Heart right ventricle (tissue), 16 donors: ENCODE results near the gene GNAT3. TPM values are rescaled to one million over a fixed set of nuclear protein-coding genes. Genes with fewer than 3 reads are reported as not detected.
A peak's percentile ranks its signal among the peaks of the same experiment; 100 is the strongest.

Source experiments
- ATAC-seq, 8 donors: fragments of 200-7000 bp; cut with Tn5 transposase; one replicate each; pipeline ENCODE4 v1.9.1; 2020; ENCODE audit warnings: mild to moderate bottlenecking in 8 of 8, moderate library complexity in 8 of 8, moderate number of reproducible peaks in 1 of 8
- DNase-seq, 2 donors: peaks; one replicate each; pipeline ENCODE4 v3.0.0-alpha.2; 2020
- H3K27ac ChIP-seq, 10 donors: fragments of 200-600 bp; sonication (generic) in 2 of 10; one replicate each; pipeline versions ENCODE4 v1.5.0 to v1.8.0; 2020 to 2022; ENCODE audit warnings: mild to moderate bottlenecking in 3 of 10
- H3K27me3 ChIP-seq, 7 donors: fragments of 200-600 bp; one replicate each; pipeline ENCODE4 v1.8.0; 2021 to 2022; ENCODE audit warnings: mild to moderate bottlenecking in 2 of 7
- H3K36me3 ChIP-seq, 9 donors: fragments of 200-600 bp; sonication (generic) in 1 of 9; one replicate each; pipeline versions ENCODE4 v1.5.0 to v1.8.0; 2020 to 2022; ENCODE audit warnings: mild to moderate bottlenecking in 2 of 9
- H3K4me1 ChIP-seq, 9 donors: fragments of 200-600 bp; sonication (generic) in 1 of 9; one replicate each; pipeline versions ENCODE4 v1.5.0 to v1.8.0; 2020 to 2022; ENCODE audit warnings: mild to moderate bottlenecking in 4 of 9
- H3K4me3 ChIP-seq, 10 donors: fragments of 200-600 bp; sonication (generic) in 2 of 10; one replicate each; pipeline versions ENCODE4 v1.5.0 to v1.8.0; 2020 to 2022; ENCODE audit warnings: mild to moderate bottlenecking in 7 of 10, moderate library complexity in 2 of 10
- H3K9me3 ChIP-seq, 11 donors: fragments of 200-600 bp in 10 of 11; sonication (generic) in 2 of 11; one replicate each; pipeline versions ENCODE4 v1.5.0 to v1.8.0; 2013 to 2022; ENCODE audit warnings: mild to moderate bottlenecking in 2 of 11, control low read depth in 1 of 11, moderate library complexity in 1 of 11
- WGBS, 2 donors: extraction: QIAGEN DNeasy Blood & Tissue Kit; methylation state at CpG; one replicate each; pipeline ENCODE4 v1.1.7; 2013; ENCODE audit warnings: inconsistent platforms in 1 of 2; 5-methylcytosine and 5-hydroxymethylcytosine counted together
- intact Hi-C, 10 donors: fragments of 100-400 bp; cut with DNase I; formaldehyde crosslinking; loops; one replicate each; pipeline versions ENCODE4 v1.11.1 to v1.14.2; 2022
- long read RNA-seq, 3 donors: library from polyadenylated mRNA; unstranded; transcript quantifications; one replicate each; pipeline ENCODE4 v2.0.0, GENCODE V29; 2020 to 2021
- polyA plus RNA-seq, 2 donors: library from polyadenylated mRNA; stranded (reverse); fragments of 200-250 nt; gene quantifications; one replicate each; pipeline ENCODE4 v1.2.3, GENCODE V29; 2013
- total RNA-seq, 10 donors: library from RNA; stranded (reverse); fragmentation: NEBNext Ultra II Directional in 3 of 10; extraction: Animal tissue kit (Norgen Biotek cat#: 25700) in 3 of 10; gene quantifications; one replicate each; pipeline versions ENCODE4 v1.2.1 to v1.2.4, GENCODE V29; 2021 to 2023
- TF ChIP-seq, protein P1 (sequence below), 9 donors: fragments of 200-600 bp; sonication (generic) in 2 of 9; IDR thresholded peaks; one replicate each; pipeline versions ENCODE4 v1.5.0 to v1.8.0; 2021 to 2022; ENCODE audit warnings: antibody characterized with exemption in 9 of 9, mild to moderate bottlenecking in 5 of 9, moderate library complexity in 1 of 9
- donor health status: Arrhythmogenic right ventricular cardiomyopathy.
- donor health status: ischemic (EF 13 %, LVEDD 7.1; RV severe dilation, severe dysfunction).
- donor health status: healthy with polysubstance abuse.
- donor health status: DM: no; HTN: yes; CAD: no.
- donor health status: DM: no; HTN: no; CAD: no.
- donor health status: ischemic (EF 25% LVEDD 6.9; RV normal size, moderate dysfunction).
- donor health status: ischemic (EF 25% LVEDD 5.7; RV mildly dilated, moderate dysfunction).
- donor health status: healthy.
- donor health status: DM: yes; HTN: yes; CAD: no.
- donor health status: Ischemic cardiomyopathy.
- donor health status: ischemic (EF 35%, LVEDD 5.7; RV mildly dilated, moderate dysfunction).
- donor health status: nonischemic (EF 11% LVEDD 7.7; RV severe dilation, severe dysfunction).
- donor health status: DM: yes; HTN: yes; CAD: no.
- donor health status: PGD.
- donor health status: ischemic (EF 29% LVEDD 5.4; RV normal size, mild dysfunction).
- donor health status: nonischemic (EF 23%, LVEDD 6.1; RV moderate dilation, normal function).

Gene GNAT3
- total RNA-seq (not detected), polyA plus RNA-seq (not detected)
- long read RNA-seq, donor 1: 0 reads
- long read RNA-seq, donor 2: 0 reads
- long read RNA-seq, donor 3: 0 reads

DNA sequence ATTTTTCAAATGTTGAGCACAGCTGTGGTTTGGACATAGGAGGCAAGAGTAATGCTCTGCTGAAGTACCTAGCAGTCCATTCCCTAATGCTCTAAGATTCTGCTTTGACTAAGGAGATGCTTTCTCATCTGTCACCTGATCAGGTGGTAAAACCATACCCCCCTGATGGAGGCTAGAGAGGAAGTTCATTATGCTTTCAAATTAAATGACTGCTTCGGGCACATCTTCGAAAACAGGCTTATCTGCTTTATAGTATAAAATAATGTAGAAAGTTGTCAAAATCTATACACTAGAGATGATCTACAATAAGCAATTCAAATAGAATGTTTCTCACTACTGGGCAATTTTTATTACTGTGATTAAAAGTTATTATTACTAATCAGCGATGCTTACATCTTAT lies at the start of gene GNAT3:
Gene GNAT3 (minus strand): TSS at position 101 of the 400 bp plus-strand sequence. CDS start 138 bp downstream, outside the sequence.
- H3K27me3 ChIP-seq: no peaks in the 10 kb centered on the region
- H3K4me3 ChIP-seq: no peak within 1 kb of the TSS
- WGBS, 2 donors: 95 to 98% methylated on average over 3 of the region's 3 CpGs
- no peaks in the 10 kb centered on the region for H3K36me3 ChIP-seq
- ATAC-seq (no peak), DNase-seq (no peak)
- intact Hi-C loops: loop anchor here in 3 of 10 donors (10.0 kb wide), 2 partner anchors 143 to 153 kb away; no protein-coding TSS in a partner anchor
- no peak within 1 kb of the TSS for H3K27ac ChIP-seq
- TF ChIP-seq, protein P1, sequence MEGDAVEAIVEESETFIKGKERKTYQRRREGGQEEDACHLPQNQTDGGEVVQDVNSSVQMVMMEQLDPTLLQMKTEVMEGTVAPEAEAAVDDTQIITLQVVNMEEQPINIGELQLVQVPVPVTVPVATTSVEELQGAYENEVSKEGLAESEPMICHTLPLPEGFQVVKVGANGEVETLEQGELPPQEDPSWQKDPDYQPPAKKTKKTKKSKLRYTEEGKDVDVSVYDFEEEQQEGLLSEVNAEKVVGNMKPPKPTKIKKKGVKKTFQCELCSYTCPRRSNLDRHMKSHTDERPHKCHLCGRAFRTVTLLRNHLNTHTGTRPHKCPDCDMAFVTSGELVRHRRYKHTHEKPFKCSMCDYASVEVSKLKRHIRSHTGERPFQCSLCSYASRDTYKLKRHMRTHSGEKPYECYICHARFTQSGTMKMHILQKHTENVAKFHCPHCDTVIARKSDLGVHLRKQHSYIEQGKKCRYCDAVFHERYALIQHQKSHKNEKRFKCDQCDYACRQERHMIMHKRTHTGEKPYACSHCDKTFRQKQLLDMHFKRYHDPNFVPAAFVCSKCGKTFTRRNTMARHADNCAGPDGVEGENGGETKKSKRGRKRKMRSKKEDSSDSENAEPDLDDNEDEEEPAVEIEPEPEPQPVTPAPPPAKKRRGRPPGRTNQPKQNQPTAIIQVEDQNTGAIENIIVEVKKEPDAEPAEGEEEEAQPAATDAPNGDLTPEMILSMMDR (IDR thresholded peaks at IDR 0.05): no peak
- peaks cover 0 to 12% (median 5%) of the 10 kb centered on the region in 9 donors for H3K4me1 ChIP-seq
- no peaks in the 10 kb centered on the region for H3K9me3 ChIP-seq

DNA sequence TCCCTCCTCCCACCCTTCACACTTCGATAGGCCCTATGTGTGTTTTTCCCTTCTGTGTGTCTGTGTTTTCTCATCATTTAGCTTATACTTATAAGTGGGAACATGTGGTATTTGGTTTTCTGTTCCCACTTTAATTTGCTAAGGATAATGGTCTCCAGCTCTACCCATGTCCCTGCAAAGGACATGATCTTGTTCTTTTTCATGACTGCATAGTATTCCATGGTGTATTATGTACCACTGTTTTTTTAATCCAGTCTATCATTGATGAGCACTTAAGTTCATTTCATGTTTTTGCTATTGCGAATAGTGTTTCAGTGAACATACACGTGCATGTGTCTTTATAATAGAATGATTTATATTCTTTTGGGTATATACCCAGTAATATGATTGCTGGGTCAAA lies 46.3 kb upstream of the GNAT3 start:
- TF ChIP-seq, protein P1 (IDR thresholded peaks at IDR 0.05): no peak
- peaks cover 0 to 53% (median 17%) of the 10 kb centered on the region in 11 donors for H3K9me3 ChIP-seq
- H3K27me3 ChIP-seq: no peaks in the 10 kb centered on the region
- ATAC-seq (no peak), DNase-seq (no peak)
- no peaks in the 10 kb centered on the region for H3K36me3 ChIP-seq
- H3K27ac ChIP-seq: no peak overlapping the region
- intact Hi-C loops: loop anchor here in 1 of 10 donors (10.0 kb wide), 1 partner anchor 87 kb away; no protein-coding TSS in a partner anchor
- H3K4me1 ChIP-seq: no peaks in the 10 kb centered on the region
- H3K4me3 ChIP-seq: no peak overlapping the region
- WGBS, 2 donors: 78 to 97% methylated on average over 3 of the region's 3 CpGs

DNA sequence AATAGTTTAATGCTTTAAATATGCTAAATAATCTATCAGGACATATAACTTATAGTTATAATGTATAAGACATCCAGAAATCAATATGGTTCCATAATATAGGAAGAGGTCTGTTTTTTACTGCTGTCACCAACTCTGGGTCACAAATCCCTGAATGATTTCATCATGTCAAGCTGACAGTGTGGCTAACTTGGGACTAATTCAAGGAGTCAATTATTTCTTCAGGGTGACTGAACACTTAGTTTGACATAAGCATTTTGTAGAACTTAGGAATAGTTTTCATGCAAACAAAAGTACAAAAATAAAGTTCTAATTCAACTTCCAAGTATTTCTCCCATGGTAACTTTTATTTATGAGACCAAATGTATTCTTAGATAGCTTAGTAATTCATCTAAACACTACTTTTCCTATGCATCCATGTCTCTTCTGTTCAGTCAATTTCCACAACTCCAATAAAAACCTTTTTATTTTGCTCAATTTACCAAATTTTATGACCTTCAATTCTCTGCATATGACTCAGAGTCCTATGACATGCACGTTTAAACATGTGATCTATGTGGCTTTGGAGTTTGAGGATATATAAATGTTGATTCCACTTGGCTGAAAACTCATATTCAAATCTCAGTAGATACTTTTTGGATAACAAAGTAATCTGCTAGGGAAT lies 40.3 kb upstream of the GNAT3 start:
- intact Hi-C loops: loop anchor here in 1 of 10 donors (5.0 to 10.0 kb wide), 2 partner anchors 35 to 93 kb away; no protein-coding TSS in a partner anchor
- 59 to 79% methylated on average over 1 of the region's 1 CpG for WGBS, 2 donors
- TF ChIP-seq, protein P1 (IDR thresholded peaks at IDR 0.05): no peak
- Histone ChIP-seq H3K27me3 (no peaks in the 10 kb centered on the region), H3K36me3 (no peaks in the 10 kb centered on the region), H3K4me1 (peaks cover 2 to 48% (median 41%) of the 10 kb centered on the region in 9 donors), H3K4me3 (no peak overlapping the region), H3K27ac (peak overlapping the region in 8 of 10 donors; percentile 30 to 78 (median 46)), H3K9me3 (no peaks in the 10 kb centered on the region)
- ATAC-seq: no peak
- no peak for DNase-seq

DNA sequence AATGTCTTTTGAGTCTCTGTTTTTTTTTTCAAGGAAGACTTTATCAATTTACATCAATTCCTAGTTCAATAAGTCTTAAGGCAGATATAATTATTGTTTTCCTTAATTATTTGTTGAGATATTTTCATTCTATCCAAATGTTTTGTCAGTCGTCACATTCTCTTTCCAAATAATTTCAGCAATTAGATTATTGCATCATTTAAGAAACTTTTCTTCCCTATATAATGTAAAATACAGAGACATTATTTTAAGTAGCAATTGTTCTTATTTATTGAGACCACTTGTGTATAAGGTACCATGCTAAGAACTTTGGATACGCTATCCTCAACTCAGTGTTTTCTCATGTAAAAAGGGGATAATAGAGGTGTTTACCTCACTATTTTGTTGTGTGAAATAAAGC lies 38.1 kb upstream of the GNAT3 start:
- H3K9me3 ChIP-seq: peaks cover 0 to 18% (median 3%) of the 10 kb centered on the region in 11 donors
- WGBS, 2 donors: 96 to 98% methylated on average over 2 of the region's 2 CpGs
- H3K4me1 ChIP-seq: peaks cover 2 to 48% (median 41%) of the 10 kb centered on the region in 9 donors
- intact Hi-C loops: loop anchor here in 1 of 10 donors (5.0 to 10.0 kb wide), 2 partner anchors 37 to 95 kb away; no protein-coding TSS in a partner anchor
- peak overlapping the region in 9 of 10 donors; percentile 33 to 78 (median 67) for H3K27ac ChIP-seq
- H3K27me3 ChIP-seq: no peaks in the 10 kb centered on the region
- H3K4me3 ChIP-seq: no peak overlapping the region
- no peak for ATAC-seq
- DNase-seq: no peak
- TF ChIP-seq, protein P1 (IDR thresholded peaks at IDR 0.05): no peak
- H3K36me3 ChIP-seq: no peaks in the 10 kb centered on the region
